ENCODE results near the gene FLCN.
"Not testable (repeated sequence)": the region's sequence is repeated elsewhere in the genome, so short reads cannot be mapped to it uniquely, and the experiment has no call there.

The FLCN gene, protein sequence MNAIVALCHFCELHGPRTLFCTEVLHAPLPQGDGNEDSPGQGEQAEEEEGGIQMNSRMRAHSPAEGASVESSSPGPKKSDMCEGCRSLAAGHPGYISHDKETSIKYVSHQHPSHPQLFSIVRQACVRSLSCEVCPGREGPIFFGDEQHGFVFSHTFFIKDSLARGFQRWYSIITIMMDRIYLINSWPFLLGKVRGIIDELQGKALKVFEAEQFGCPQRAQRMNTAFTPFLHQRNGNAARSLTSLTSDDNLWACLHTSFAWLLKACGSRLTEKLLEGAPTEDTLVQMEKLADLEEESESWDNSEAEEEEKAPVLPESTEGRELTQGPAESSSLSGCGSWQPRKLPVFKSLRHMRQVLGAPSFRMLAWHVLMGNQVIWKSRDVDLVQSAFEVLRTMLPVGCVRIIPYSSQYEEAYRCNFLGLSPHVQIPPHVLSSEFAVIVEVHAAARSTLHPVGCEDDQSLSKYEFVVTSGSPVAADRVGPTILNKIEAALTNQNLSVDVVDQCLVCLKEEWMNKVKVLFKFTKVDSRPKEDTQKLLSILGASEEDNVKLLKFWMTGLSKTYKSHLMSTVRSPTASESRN

DNA sequence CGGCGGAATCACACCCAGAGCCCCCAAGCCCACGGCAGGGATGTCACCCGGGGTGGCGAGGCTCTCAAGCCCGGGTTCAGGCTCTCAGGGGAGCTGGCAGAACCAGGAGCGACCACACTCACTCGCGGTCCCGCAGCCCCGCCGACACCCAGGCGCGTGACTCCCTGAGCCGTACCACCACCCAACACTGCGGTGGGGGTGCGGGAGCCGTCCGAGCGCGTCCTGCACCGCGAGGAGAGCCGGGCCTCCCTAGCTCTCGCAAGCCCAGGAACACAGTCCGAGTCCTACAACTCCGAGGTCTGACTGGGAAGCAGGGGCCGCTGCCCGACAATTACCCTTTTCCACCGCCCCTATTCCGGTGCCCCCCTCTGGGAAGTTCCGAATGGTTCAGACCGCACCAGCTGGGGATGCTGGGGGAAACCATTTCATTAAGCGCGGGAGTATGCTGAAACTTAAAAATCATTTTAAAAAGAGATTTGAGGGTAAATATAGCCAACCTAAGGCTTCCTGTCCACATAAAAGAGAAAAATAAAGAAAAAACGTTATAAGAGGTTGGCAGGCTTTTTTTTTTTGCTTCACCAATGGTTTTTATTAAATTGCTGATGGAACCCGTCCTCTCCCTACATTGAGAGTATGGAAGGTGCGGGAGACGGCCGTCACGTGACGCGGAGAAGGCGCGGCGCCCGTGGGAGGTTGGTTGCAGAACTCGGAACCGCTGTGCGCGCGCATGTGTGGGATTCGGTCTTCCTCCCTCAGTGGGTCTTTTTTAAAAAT, at the start of gene FLCN:
Gene FLCN, minus strand, starts transcription at position 143 of the 774 bp plus-strand sequence. CDS start 9,031 bp downstream, outside the sequence.
- TF ChIP-seq, protein P1, sequence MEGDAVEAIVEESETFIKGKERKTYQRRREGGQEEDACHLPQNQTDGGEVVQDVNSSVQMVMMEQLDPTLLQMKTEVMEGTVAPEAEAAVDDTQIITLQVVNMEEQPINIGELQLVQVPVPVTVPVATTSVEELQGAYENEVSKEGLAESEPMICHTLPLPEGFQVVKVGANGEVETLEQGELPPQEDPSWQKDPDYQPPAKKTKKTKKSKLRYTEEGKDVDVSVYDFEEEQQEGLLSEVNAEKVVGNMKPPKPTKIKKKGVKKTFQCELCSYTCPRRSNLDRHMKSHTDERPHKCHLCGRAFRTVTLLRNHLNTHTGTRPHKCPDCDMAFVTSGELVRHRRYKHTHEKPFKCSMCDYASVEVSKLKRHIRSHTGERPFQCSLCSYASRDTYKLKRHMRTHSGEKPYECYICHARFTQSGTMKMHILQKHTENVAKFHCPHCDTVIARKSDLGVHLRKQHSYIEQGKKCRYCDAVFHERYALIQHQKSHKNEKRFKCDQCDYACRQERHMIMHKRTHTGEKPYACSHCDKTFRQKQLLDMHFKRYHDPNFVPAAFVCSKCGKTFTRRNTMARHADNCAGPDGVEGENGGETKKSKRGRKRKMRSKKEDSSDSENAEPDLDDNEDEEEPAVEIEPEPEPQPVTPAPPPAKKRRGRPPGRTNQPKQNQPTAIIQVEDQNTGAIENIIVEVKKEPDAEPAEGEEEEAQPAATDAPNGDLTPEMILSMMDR (conservative IDR thresholded peaks at IDR 0.05; ENCODE audit: low read length): no peak
- DNase-seq (ENCODE audit: low read depth): peak; percentile 89
- peak within 1 kb of the TSS; percentile 97 for H3K4me3 ChIP-seq (ENCODE audit: low read length)

DNA sequence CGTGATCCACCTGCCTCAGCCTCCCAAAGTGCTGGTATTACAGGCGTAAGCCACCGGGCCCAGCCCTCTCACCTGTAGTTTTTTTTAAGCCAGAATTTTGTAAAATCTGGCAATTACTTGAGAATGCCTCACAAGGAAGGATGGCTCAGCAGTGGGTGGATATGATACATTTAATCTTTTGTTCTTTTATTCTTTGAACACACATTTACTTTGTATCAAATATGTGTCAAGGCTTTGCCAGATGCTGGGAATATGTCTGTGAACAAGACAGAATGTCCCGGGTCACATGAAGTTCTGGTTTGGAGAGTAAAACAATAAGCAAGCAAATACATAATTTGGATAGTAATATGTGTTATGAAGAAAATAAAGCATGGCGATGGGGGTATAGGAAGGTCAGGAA, 49.0 kb upstream of the FLCN start:
- no peak for DNase-seq (ENCODE audit: low read depth)
- H3K4me3 ChIP-seq (ENCODE audit: low read length): no peak overlapping the region
- TF ChIP-seq, protein P1 (conservative IDR thresholded peaks at IDR 0.05; ENCODE audit: low read length): no peak

DNA sequence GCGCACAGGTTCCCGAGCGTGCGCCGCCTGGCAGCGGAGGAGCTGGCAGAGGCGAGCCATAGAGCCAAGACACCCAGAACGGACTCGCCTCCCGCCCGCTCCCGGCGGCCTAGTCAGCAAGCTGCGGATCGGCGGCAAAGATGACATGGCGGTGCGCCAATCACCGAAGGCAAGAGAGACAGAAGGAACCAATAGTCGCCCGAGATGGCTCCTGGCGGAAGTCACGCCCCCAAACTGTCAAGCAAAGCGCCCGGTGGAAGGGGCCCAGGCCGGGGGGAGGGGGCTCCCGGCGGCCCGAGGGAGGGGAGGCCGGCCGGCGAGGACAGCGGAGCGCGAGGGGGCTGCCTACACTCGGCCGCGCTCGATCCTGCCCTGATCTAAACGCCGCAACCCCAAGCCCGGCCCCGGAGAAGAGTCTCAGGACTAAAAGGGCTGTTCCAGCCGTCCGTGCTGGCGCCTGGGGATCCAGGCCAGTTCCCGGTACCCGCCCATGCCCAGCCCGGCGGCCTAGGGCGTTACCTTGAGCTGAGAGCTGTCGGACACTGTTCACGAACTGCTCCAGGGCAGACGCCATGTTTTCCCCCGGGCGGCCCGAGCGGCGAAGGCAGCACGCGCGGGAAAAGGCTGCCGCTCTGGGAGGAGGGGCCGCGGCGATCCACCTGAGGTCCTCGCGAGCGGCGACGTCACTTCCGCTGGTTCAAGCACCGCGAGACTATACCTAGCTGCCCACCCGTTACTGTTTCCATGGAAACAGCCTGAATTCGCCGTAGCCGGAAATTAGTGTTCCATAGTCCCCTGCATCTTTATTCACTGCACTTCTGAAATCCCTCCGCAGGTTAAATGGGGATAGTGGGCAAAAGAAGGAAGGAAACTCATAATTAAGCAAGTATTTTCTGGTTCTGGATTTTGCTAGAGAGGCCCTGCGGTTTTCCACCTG, 43.9 kb upstream of the FLCN start, which contains the start of gene COPS3:
Gene COPS3, minus strand, starts transcription at position 634 of the 937 bp plus-strand sequence. Its CDS starts 60 bp downstream, at position 574.
- DNase-seq (ENCODE audit: low read depth): peak; percentile 97
- TF ChIP-seq, protein P1 (conservative IDR thresholded peaks at IDR 0.05; ENCODE audit: low read length): no peak
- H3K4me3 ChIP-seq (ENCODE audit: low read length): peak within 1 kb of the TSS; percentile 92

DNA sequence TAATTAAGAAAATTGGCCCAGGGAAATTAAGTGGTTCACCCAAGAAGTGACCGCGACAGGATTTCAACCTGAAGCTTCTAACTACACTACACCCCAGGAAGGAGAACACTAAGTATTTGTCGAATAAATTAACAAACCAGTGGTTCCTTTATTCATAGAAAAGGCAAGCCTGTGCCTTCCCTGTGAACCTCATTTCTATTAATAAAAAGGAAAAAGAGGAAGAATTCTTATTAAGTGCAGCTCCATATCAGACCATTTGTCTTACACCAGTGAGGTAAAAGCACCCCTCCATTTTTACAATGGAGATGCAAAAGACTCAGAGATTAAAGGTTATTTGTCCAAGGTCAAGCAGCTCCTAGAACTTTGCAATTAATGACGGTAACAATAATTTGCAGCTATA, 42.3 kb upstream of the FLCN start:
- H3K4me3 ChIP-seq (ENCODE audit: low read length): no peak overlapping the region
- no peak for DNase-seq (ENCODE audit: low read depth)
- TF ChIP-seq, protein P1 (conservative IDR thresholded peaks at IDR 0.05; ENCODE audit: low read length): no peak

DNA sequence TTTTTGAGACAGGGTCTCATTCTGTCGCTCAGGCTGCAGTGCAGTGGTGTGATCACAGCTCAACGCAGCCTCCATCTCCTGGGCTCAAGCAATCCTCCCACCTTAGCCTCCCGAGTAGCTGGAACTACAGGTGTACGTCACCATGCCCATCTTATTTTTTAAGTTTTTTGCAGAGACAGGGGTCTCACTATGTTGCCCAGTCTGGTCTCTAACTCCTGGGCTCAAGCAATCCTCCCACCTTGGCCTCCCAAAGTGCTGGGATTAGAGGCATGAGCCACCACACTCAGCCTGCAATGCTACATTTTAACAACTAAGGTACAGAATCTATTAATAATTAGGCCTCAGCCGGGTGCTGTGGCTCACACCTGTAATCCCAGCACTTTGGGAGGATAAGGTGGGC, 40.5 kb upstream of the FLCN start:
- H3K4me3 ChIP-seq (ENCODE audit: low read length); DNase-seq (ENCODE audit: low read depth): not testable (repeated sequence)

DNA sequence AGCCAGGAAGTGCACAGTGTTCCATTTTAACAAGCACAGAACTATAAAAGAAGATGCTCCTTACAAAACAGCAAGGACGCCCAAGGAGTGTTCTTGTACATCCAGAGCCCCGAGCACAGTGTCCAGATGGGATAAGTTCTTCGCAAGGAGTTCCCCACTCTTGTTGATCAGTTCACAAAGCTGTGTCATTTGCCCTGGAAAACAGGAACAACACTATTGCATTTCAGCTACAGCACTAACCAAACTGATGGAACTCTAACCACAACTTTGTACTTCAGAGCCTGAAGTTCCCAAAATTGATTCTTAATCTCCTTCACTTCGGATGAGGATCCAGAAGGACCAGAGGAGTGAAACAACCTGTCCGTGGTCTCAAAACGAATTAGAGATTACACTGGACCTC, 39.0 kb upstream of the FLCN start:
- no peak for DNase-seq (ENCODE audit: low read depth)
- H3K4me3 ChIP-seq (ENCODE audit: low read length): no peak overlapping the region
- TF ChIP-seq, protein P1 (conservative IDR thresholded peaks at IDR 0.05; ENCODE audit: low read length): no peak
